AG09319 (cell line): ENCODE results near the gene TMEM204.

Experiments used
- DNase-seq: peaks from one replicate; pipeline ENCODE4 v3.0.0-alpha.2; 2010; ENCODE audit warnings: low read depth; ENCODE audit errors: extremely low read depth
- TF ChIP-seq, protein P1 (sequence below): IDR thresholded peaks from 2 replicates; pipeline ENCODE4 v1.5.1; 2011; ENCODE audit warnings: low read depth, mild to moderate bottlenecking, inconsistent platforms, low read length, moderate library complexity

TMEM204 gene

DNA sequence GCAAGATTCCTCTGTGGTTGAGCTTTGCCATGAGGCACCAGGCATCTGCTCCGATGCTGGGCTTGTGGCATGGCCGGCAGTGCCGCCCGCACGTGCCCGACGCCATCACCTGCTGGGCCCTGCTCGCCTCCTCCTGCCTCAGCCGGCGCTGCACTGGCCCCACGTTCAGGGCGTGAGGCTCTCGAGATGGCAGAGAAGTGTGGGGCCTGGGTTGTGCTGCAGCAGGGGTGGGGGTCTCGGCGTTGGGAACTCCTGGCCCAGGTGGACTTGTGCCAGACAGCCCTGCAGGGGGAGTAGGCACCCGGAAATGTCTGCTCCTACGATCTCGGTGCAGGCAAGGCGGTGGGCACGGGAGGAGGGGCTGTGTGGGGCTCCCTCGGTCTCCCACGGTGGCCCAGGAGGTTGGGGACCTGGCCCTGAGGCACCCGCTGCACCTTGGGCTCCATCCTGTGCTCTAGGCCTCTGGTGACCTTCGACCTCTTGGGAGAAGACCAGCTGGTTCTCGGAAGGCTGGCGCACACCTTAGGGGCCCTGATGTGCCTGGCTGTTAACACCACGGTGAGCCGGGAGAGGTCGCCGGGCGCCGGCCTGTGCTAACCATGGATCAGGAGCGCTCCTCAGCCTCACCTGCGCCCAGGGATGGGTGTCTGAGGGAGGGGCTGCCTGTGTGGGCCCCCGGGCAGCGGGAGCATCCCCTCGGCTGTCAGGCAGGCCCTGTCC lies 26.8 kb upstream of the TMEM204 start:
- TF ChIP-seq, protein P1, sequence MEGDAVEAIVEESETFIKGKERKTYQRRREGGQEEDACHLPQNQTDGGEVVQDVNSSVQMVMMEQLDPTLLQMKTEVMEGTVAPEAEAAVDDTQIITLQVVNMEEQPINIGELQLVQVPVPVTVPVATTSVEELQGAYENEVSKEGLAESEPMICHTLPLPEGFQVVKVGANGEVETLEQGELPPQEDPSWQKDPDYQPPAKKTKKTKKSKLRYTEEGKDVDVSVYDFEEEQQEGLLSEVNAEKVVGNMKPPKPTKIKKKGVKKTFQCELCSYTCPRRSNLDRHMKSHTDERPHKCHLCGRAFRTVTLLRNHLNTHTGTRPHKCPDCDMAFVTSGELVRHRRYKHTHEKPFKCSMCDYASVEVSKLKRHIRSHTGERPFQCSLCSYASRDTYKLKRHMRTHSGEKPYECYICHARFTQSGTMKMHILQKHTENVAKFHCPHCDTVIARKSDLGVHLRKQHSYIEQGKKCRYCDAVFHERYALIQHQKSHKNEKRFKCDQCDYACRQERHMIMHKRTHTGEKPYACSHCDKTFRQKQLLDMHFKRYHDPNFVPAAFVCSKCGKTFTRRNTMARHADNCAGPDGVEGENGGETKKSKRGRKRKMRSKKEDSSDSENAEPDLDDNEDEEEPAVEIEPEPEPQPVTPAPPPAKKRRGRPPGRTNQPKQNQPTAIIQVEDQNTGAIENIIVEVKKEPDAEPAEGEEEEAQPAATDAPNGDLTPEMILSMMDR: no peak
- DNase-seq: no peak

DNA sequence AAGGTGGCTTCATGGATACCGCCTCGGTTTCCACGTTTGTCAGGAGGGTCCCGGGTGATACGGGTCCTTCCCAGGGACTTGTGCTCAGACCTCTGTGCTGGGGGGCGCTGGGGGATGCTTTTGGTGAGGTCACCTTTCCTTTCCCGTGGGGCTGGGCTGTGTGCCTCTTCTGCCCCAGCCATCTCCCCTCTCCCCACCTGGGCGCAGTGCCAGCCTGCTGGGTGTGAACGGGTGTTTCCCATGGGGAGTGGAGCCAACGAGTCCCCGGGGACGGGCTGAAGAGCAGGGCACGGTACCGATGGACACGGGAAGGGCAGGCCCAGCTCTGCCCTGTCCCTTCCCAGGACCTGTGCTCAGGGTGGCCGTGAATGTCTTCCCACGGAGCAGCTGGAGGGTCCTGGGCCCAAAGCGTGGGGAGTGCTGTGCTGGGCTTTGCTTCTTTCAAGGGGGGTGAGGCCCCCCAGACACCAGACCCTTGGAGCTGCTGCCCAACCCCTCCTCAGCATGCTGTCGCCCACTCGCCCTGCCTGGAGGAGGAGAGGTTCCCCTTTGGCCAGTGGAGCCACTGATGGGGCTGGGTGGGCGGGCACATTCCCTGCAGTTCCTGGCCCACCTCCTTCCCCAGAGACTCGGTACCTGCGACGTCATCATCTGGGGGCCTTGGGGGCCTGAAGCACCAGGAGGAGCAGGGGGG lies 24.8 kb upstream of the TMEM204 start:
- no peak for DNase-seq
- TF ChIP-seq, protein P1: no peak

DNA sequence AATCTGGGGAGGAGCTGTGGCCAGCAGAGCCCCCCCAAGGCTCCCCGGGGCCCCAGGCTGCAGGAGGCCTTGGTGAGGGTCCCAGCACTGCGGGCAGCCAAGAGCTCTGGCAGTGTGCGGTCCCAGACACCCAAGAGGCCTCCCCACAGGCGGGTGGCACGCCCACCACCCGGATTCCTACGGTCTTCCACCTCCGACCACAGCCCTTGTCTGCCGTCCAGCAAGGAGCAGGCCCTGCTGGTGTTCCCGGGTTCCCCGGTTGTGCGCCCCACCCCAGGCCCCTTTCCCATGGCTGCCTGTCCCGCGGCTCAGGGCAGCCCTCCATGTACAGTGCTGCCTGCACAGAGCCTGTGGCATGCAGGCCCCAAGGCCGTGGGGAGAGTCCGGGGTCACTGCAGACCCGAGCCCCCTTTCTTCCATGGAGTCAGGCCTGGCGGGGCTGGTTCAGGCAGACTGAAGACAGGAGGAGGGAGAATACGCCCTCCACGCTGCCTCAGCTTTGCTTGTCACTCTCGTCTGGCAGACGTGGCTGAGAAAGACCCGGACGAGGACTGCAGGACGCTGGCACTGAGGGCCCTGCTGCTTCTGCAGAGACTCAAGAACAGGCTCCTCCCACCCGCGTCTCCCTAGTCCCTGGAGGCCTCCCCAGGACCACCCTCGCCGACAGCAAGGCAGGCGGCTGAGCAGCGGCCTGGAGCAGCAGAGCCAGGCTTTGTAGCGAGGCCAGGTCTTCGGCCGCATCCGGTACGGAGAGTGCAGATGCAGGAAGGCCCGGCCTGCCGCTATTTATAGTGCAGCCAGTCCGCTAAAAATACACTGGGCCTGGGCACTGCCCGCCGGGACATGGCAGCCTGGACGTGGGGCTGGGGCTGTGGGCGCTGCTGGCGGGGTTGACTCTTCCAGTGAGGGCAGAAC lies 23.9 kb upstream of the TMEM204 start:
- TF ChIP-seq, protein P1: no peak
- DNase-seq: no peak

DNA sequence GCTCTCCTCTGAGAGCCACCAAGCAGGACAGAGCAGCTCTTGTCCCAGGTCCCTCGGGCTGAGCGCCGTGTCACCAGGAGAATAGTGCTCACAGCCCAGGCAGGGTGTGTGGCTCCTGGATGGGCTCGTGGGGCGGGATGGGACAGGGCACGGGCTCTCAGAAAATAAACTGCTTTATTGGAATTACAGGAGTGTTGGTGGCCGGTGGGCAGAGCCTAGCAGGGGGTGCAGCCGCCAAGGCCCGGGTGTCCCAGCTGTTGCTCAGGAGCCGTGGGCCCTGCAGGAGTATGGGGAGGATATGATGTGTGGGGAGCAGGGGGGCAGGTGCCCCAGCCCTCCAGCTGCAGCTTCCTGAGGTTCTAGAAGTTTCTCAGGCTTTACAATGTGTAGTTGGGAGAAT lies 23.2 kb upstream of the TMEM204 start:
- TF ChIP-seq, protein P1: no peak
- DNase-seq: no peak

DNA sequence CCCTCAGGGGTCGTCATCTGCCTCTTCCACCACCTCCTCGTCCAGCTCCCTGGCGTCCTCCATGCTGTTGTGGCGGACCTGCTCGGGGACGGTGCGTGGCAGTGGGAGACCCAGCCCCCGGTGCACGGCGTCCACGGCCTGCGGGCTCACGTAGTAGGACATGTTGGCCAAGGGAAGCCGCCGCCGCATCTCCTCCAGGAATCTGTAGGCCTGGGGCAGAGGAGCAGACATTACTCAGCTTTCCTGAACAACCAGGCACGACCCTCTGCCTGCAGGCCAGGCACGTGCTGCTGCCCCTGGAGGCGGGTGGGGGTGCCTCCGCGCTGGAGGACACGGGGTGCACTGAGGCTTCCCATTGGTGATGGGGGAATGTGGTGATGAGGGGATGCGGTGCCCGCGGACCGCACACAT lies 22.5 kb upstream of the TMEM204 start:
- TF ChIP-seq, protein P1: no peak
- no peak for DNase-seq

DNA sequence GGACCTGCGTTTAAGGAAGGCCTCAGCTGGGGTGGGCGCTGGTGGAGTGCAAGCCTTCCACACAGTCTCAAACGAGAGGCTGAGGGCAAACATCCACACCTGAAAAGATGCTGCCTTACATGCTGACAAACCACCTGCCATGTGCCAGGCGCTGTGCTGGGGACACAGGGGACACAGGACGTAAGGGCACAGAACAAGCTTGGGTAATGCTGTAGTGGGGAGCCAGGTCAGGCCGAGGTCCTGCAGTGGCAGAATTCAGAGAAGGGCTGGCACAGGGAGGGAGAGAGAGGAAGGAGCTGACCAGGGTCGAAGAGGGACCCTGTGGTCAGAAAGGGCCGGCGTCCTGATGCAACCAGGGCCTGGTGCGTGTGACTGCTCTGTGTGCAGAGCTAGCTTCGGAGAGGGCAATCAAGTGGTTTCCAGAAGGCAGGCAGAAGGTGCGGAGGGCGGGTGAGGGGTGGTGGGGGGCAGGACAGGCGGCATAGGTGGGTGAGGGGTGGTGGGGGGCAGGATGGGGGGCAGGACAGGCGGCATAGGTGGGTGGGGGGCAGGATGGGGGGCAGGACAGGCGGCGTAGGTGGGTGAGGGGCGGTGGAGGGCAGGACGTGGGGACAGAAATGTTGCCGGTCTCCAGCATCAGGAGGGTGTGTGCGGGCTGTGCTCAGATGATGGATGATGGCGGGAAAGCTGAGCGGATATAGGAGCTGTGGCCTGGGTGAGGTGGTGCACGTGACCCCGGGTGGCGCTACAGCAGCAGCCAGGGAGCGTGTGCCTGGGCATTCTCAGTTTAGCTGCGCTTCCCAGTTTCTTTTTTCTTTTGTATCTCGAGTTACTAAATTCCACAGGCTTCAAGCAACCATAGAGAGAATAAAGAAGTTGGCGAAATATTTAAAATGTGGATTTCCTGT lies 21.6 kb upstream of the TMEM204 start:
- DNase-seq: no peak
- TF ChIP-seq, protein P1: no peak
